T-helper 2 cell treated with Interferon-gamma antibody and Interleukin-4, amounts not matched to agents 5 μg/mL and 100 μg/mL, for 36 hours (primary cell): ENCODE measurements around the gene SUPT4H1.

Source experiments
- DNase-seq: peaks from one replicate; pipeline ENCODE4 v3.0.0; 2021; ENCODE audit warnings: low spot score
- H3K27ac Mint-ChIP-seq: one replicate; pipeline ENCODE4 v1.8.0; 2021; ENCODE audit warnings: mild to moderate bottlenecking, mixed read lengths
- H3K27me3 Mint-ChIP-seq: one replicate; pipeline ENCODE4 v1.8.0; 2021; ENCODE audit warnings: low read depth, mixed read lengths
- H3K36me3 Mint-ChIP-seq: one replicate; pipeline ENCODE4 v1.8.0; 2021; ENCODE audit warnings: low read depth, mixed read lengths
- H3K4me1 Mint-ChIP-seq: one replicate; pipeline ENCODE4 v1.8.0; 2021; ENCODE audit warnings: low read depth, mixed read lengths
- H3K4me3 Mint-ChIP-seq: one replicate; pipeline ENCODE4 v1.8.0; 2022; ENCODE audit warnings: mild to moderate bottlenecking, moderate library complexity, mixed read lengths
- H3K9me3 Mint-ChIP-seq: one replicate; pipeline ENCODE4 v1.8.0; 2021; ENCODE audit warnings: mixed read lengths

Gene SUPT4H1

GRCh38 chr17:58302171-58302918 lies 49.7 kb downstream of the SUPT4H1 start:
- H3K27me3 Mint-ChIP-seq, result peaks cover 13% of the 10 kb centered on the region
- no peak overlapping the region for H3K4me3 Mint-ChIP-seq
- peaks cover 1% of the 10 kb centered on the region for H3K4me1 Mint-ChIP-seq
- no peaks in the 10 kb centered on the region for H3K9me3 Mint-ChIP-seq
- H3K27ac Mint-ChIP-seq, result no peak overlapping the region
- DNase-seq, result no peak
- H3K36me3 Mint-ChIP-seq, result peaks cover 13% of the 10 kb centered on the region

DNA sequence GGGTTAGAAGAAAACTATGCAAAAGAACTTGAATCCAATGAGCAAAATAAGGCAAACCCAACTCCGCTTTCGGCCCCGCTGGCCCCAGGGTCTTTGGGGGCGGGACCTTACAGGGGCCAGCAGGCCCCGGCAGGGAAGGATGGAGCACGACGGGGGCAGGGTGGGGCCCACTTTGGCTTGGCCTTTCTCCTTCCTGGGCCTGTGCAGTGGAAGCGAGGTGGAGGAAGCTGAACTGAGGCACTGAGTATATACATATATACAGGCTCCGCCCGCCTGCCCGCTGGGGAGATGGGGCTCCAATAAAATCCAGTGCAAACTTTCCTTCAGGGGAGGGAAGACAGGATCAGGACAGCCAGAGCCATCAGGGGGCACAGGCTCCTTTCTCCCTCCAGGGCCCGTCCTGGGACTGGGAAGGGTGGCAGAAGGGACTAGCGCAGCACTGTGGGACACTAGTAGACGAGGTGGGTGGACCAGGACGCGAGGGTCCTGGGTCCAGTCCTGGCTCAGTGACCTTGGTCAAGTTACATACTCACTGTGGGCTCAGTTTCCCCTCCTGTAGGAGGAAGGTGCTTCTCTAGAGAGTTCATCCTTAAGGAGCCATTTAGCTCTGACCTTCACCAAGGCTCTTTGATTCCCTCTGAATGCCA lies 50.4 kb downstream of the SUPT4H1 start:
- Mint-ChIP-seq H3K36me3 (peaks cover 8% of the 10 kb centered on the region), H3K27ac (no peak overlapping the region), H3K4me1 (peaks cover 1% of the 10 kb centered on the region), H3K9me3 (no peaks in the 10 kb centered on the region), H3K27me3 (peaks cover 13% of the 10 kb centered on the region), H3K4me3 (no peak overlapping the region)
- DNase-seq, result no peak

DNA sequence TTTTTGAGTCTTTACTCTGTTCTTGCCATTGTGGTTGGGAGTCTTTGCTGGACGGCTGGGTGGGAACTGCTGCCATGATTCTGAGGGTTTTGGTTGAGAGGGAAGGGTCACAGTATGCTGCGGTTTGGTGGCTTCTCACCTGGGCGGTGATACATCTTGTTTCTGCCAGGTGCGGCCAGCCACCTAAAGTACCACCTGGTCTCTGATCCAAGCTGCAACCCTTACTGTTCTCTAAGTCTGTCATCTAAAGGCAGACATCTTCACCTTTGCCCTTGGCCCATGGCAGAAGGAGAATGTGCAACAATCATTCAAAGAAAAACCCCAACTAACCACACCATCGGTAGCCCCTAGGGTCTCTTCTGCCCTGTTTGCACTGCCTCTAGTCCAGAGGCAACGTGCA lies 51.7 kb downstream of the SUPT4H1 start:
- H3K4me3 Mint-ChIP-seq, result no peak overlapping the region
- H3K4me1 Mint-ChIP-seq, result peaks cover 1% of the 10 kb centered on the region
- peaks cover 8% of the 10 kb centered on the region for H3K36me3 Mint-ChIP-seq
- H3K9me3 Mint-ChIP-seq, result no peaks in the 10 kb centered on the region
- peaks cover 13% of the 10 kb centered on the region for H3K27me3 Mint-ChIP-seq
- H3K27ac Mint-ChIP-seq, result no peak overlapping the region
- DNase-seq, result no peak
